ENCODE data around the gene EFCC1.

Gene EFCC1

DNA sequence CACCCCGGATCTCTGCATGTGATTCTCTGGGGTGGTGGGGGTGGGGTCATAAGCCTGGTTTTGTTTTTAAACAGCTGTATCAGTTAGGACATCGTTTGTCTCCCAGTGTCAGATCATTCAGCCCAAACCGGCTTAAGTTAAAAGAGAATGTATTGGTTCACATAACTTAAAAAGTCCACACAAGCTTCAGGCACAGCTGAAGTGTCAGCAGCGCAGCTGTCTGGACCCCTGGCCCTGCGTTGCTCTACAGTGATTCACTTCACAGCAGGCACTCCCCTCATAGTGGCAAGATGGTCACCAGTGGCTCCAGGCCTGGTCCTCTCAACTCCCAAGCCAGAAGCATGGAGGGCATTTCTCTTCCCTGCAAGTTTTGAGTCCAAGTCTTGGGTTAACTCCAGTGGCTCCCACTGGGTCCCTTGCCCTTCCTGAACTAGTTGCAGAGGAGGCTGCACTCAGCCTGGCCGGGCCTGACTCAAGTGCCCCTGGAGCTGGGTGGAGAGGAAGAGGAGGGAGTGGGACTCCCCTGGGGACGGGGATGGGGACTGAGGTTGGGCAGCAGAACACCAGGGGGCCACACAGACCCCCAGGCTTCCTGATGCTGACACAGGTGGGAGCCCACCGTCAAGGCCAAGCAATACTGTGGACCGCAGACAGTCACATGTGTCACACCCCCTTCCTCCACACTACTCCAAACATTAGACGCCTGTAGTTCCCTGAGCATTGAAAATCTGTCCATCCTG lies 30.5 kb downstream of the EFCC1 start:
- H3K4me3 ChIP-seq (ENCODE audit: low read length): no peak overlapping the region
- no peaks in the 10 kb centered on the region for H3K27me3 ChIP-seq (ENCODE audit: control insufficient read depth, insufficient read depth, low read length)
- peaks cover 9% of the 10 kb centered on the region for H3K4me1 ChIP-seq (ENCODE audit: control insufficient read depth, insufficient read depth, low read length)
- peaks cover 6% of the 10 kb centered on the region for H3K36me3 ChIP-seq (ENCODE audit: control insufficient read depth, insufficient read depth, low read length)
- H3K9me3 ChIP-seq (ENCODE audit: control insufficient read depth, low read length): no peaks in the 10 kb centered on the region
- H3K9ac ChIP-seq (ENCODE audit: low read length): no peak overlapping the region

DNA sequence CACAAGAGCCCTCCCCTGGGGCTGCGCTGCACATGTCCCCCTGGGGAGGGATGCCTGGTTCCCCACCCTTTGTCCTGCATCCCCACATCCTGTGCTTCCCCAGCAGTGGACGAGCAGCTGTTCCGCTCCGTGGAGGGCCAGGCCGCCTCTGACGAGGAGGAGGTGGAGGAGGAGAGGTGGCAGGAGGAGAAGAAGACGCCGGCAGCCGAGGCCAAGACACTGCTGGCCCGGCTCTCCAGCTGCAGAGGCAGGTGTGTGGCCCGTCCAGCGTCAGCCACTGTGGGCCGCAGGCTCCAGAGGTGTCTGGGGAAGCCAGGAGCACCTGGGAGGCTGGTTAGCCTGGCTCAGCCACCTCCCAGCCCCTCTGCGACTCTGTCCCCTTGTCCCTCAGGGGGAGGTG lies 31.6 kb downstream of the EFCC1 start:
- no peak overlapping the region for H3K9ac ChIP-seq (ENCODE audit: low read length)
- peaks cover 6% of the 10 kb centered on the region for H3K36me3 ChIP-seq (ENCODE audit: control insufficient read depth, insufficient read depth, low read length)
- no peak overlapping the region for H3K4me3 ChIP-seq (ENCODE audit: low read length)
- H3K4me1 ChIP-seq (ENCODE audit: control insufficient read depth, insufficient read depth, low read length): no peaks in the 10 kb centered on the region
- H3K27me3 ChIP-seq (ENCODE audit: control insufficient read depth, insufficient read depth, low read length): no peaks in the 10 kb centered on the region
- no peaks in the 10 kb centered on the region for H3K9me3 ChIP-seq (ENCODE audit: control insufficient read depth, low read length)

DNA sequence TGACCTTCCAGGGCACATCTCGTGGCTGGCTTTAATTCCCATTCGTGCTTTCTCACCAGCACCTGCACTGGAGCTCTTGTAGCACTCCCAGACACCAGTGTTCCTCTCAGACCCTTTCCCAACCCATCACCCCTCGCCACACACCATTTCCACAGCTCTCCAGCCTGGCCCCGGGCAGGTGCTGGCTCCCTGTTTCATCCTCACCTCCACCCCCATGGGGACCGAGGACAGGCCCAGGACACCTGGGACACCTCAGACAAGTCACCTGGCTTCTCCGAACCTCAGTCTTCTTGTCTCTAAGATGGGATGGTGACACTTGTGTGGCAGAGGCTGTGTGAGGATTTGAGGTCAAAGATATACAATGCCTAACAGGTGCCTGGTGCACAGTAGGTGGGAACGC lies 32.0 kb downstream of the EFCC1 start:
- H3K36me3 ChIP-seq (ENCODE audit: control insufficient read depth, insufficient read depth, low read length): peaks cover 6% of the 10 kb centered on the region
- H3K4me3 ChIP-seq (ENCODE audit: low read length): no peak overlapping the region
- H3K9ac ChIP-seq (ENCODE audit: low read length): no peak overlapping the region
- H3K4me1 ChIP-seq (ENCODE audit: control insufficient read depth, insufficient read depth, low read length): no peaks in the 10 kb centered on the region
- no peaks in the 10 kb centered on the region for H3K9me3 ChIP-seq (ENCODE audit: control insufficient read depth, low read length)
- no peaks in the 10 kb centered on the region for H3K27me3 ChIP-seq (ENCODE audit: control insufficient read depth, insufficient read depth, low read length)

DNA sequence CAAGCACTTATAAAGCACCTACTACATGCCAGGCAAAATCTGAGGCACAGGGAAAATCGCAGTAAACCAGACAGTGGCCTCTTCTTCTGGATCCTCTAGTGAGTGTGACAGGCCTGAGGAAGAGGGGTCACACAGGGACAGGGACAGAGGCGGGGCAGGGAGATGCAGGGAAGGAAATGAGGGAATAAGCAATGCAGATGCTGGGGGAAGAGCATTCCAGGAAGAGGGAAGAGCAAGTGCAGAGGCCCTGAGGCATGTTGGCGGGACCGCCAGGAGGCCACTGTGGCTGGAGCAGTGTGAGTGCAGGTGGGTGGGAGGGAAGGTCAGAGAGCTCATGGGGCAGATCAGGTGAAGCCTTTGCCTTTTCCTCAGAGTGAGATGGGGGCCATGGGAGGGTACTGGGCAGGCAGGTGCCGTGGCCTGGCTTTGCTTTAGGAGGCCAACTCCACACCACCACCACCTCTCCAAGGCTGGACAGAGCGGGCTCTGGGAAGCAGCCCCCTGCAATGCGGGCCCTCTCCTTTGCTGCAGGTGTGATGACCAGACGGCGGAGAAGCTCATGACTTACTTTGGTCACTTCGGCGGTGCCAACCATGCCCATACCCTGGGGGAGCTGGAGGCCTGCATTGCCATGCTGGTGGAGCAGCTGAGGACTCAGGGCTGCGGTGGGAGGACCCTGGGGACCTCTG lies 32.7 kb downstream of the EFCC1 start:
- no peaks in the 10 kb centered on the region for H3K27me3 ChIP-seq (ENCODE audit: control insufficient read depth, insufficient read depth, low read length)
- no peak overlapping the region for H3K9ac ChIP-seq (ENCODE audit: low read length)
- no peaks in the 10 kb centered on the region for H3K4me1 ChIP-seq (ENCODE audit: control insufficient read depth, insufficient read depth, low read length)
- H3K36me3 ChIP-seq (ENCODE audit: control insufficient read depth, insufficient read depth, low read length): peaks cover 6% of the 10 kb centered on the region
- H3K9me3 ChIP-seq (ENCODE audit: control insufficient read depth, low read length): no peaks in the 10 kb centered on the region
- no peak overlapping the region for H3K4me3 ChIP-seq (ENCODE audit: low read length)

DNA sequence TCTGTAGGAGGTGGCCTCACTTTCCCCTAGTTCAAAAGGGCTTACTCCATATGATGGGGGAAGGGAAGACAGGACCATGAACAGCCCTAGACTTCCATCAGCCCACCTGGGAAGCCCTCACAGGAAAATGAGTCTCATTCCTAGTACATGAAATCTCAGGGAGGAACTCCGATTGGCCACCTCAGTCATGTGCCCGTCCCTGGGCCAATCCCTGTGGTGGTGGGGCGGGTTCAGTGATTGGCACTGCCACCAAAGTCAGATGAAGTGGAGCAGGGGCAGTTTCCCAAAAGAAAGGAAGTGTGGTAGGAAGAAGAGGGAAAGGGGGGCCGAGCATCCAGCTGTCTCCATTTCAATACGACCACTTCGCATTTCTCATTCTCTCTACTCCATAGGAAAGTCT lies 33.5 kb downstream of the EFCC1 start:
- Histone ChIP-seq H3K4me3 (ENCODE audit: low read length) (no peak overlapping the region), H3K36me3 (ENCODE audit: control insufficient read depth, insufficient read depth, low read length) (peaks cover 6% of the 10 kb centered on the region), H3K9ac (ENCODE audit: low read length) (no peak overlapping the region), H3K27me3 (ENCODE audit: control insufficient read depth, insufficient read depth, low read length) (no peaks in the 10 kb centered on the region), H3K4me1 (ENCODE audit: control insufficient read depth, insufficient read depth, low read length) (peaks cover 6% of the 10 kb centered on the region), H3K9me3 (ENCODE audit: control insufficient read depth, low read length) (no peaks in the 10 kb centered on the region)

DNA sequence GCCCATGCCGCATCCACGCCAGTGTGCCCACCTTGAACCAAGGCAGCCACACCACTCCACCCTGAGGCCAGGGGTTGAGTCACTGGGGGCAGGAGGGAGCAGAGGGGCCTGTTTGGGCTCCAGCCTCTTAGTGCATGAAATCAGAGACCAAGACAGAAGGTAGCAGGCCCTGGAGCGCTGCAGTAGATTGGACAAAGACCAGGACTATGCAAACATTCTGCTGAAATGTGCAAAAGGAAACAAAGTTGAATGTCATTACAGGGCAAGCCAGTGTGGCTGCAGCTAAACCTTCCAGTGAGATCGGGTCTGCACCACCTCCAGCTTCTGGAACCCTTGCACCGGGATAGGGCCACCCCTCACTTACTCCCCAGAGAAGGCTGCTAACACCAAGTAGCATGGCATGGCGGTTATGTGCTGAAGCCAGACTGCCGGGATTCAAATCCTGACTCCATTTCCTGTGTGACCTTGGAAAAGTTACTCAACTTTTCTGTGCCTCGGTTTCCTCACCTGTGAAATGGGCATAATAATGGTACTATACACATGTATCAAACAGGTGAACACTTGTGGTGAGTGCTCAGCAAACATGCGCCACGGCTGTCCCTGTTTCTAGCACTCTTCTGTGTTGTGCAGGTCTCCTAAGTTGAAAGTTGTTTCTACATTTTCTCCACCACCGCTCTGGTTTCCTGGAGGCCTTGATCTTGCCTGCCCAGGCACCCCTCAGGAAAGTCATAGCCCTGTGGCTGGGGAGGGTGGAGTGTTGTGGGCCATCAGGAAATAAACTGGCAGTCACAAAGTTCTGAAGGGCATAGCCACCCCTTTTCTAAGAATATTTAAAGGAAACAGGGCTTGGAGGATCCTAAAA lies 34.5 kb downstream of the EFCC1 start:
- no peaks in the 10 kb centered on the region for H3K9me3 ChIP-seq (ENCODE audit: control insufficient read depth, low read length)
- no peaks in the 10 kb centered on the region for H3K27me3 ChIP-seq (ENCODE audit: control insufficient read depth, insufficient read depth, low read length)
- no peak overlapping the region for H3K4me3 ChIP-seq (ENCODE audit: low read length)
- H3K36me3 ChIP-seq (ENCODE audit: control insufficient read depth, insufficient read depth, low read length): peaks cover 6% of the 10 kb centered on the region
- H3K4me1 ChIP-seq (ENCODE audit: control insufficient read depth, insufficient read depth, low read length): peaks cover 8% of the 10 kb centered on the region
- no peak overlapping the region for H3K9ac ChIP-seq (ENCODE audit: low read length)

DNA sequence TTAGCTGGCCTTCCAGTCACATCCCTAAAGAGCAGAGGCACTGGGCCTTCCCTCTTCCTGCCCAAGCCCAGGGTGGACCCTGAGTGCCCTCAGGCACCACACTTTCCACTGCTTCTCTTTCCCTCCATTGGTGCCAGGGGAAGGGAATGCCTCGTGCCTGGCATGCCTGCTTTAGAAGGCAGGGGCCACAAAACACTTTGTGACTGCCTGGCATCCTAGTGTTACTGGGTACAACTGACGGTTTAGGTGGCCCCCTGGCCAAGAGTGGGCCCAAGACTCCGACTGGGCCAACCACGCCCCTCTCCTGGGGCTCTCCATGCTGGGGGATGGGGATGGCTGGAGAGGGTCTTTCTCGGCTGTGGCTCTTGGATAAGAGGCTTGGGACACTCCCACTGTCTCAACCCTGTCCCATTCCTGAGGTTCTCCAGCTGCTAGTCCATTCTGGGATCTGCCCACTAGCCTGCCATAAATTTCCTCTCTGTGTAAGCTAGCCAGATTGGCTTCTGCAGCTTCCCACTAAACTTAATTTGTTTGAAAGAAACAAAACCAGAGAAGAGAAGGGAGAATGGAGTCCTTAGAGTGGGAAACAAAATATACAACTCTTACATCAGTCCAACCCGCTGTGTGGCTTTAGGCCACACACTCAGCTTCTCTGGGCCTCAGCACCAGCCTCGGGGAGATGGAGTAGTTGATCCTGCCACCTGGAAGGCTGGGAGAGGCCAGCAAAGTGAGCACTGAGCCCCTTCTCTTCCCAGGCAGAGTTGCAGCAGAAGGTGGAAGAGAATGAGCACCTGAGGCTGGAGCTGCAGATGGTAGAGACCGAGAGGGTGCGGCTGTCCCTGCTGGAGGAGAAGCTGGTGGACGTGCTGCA lies 35.4 kb downstream of the EFCC1 start:
- peaks cover 6% of the 10 kb centered on the region for H3K36me3 ChIP-seq (ENCODE audit: control insufficient read depth, insufficient read depth, low read length)
- no peaks in the 10 kb centered on the region for H3K9me3 ChIP-seq (ENCODE audit: control insufficient read depth, low read length)
- H3K9ac ChIP-seq (ENCODE audit: low read length): no peak overlapping the region
- no peak overlapping the region for H3K4me3 ChIP-seq (ENCODE audit: low read length)
- no peaks in the 10 kb centered on the region for H3K27me3 ChIP-seq (ENCODE audit: control insufficient read depth, insufficient read depth, low read length)
- H3K4me1 ChIP-seq (ENCODE audit: control insufficient read depth, insufficient read depth, low read length): peaks cover 8% of the 10 kb centered on the region

DNA sequence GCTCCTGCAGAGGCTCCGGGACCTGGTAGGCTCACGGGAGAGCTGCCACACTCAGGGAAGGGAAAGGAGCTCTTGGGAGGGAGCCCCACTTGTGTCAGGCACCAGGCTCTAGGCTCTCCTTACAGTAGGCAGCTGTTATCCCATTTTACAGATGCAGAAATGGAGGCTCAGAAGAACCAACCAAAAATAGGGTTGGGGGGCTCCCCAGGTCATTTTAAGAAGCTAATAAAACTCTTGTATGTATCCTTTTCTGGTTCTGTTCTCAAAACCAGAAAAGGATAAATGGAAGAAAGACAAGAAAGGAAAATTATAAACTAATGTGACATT lies 36.0 kb downstream of the EFCC1 start:
- no peak overlapping the region for H3K4me3 ChIP-seq (ENCODE audit: low read length)
- no peaks in the 10 kb centered on the region for H3K9me3 ChIP-seq (ENCODE audit: control insufficient read depth, low read length)
- no peak overlapping the region for H3K9ac ChIP-seq (ENCODE audit: low read length)
- H3K36me3 ChIP-seq (ENCODE audit: control insufficient read depth, insufficient read depth, low read length): peaks cover 6% of the 10 kb centered on the region
- peaks cover 8% of the 10 kb centered on the region for H3K4me1 ChIP-seq (ENCODE audit: control insufficient read depth, insufficient read depth, low read length)
- no peaks in the 10 kb centered on the region for H3K27me3 ChIP-seq (ENCODE audit: control insufficient read depth, insufficient read depth, low read length)

DNA sequence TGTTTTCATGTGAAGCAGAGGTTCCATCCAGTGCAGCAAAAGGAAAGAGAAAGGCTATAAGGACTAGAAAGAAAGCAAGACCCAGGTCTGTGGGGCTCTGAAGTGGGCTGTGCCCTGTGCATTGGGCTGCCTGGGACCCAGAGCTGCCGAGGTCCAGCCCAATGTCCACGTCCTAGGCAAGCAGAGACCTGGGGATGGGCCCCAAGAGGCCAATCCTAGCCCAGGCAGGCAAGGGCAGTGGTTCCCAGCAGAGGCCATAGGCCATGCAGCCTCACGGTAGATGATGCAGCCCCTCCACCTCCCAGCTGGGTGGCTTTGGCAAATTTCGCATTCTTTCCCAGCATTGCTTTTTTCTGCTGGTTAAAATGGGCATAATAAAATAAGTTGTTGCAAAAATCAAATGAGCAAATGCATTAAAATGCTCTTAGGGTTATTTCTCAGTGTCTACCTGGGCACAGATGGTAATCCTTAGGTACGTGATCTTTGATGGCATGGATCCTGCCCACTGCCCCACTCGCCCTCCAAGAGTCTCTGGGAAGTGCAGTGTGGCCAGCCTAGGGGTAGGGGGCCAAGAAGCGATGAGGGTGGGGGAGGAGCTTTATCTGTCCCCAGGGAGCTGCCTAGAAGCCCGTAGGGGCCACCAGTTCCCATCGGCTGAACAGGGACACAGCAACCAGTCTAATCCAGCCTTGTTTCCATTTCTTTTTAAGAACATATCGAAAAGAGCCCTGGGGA lies 37.2 kb downstream of the EFCC1 start:
- peaks cover 6% of the 10 kb centered on the region for H3K36me3 ChIP-seq (ENCODE audit: control insufficient read depth, insufficient read depth, low read length)
- peaks cover 8% of the 10 kb centered on the region for H3K4me1 ChIP-seq (ENCODE audit: control insufficient read depth, insufficient read depth, low read length)
- H3K4me3 ChIP-seq (ENCODE audit: low read length): no peak overlapping the region
- no peaks in the 10 kb centered on the region for H3K9me3 ChIP-seq (ENCODE audit: control insufficient read depth, low read length)
- no peak overlapping the region for H3K9ac ChIP-seq (ENCODE audit: low read length)
- no peaks in the 10 kb centered on the region for H3K27me3 ChIP-seq (ENCODE audit: control insufficient read depth, insufficient read depth, low read length)

DNA sequence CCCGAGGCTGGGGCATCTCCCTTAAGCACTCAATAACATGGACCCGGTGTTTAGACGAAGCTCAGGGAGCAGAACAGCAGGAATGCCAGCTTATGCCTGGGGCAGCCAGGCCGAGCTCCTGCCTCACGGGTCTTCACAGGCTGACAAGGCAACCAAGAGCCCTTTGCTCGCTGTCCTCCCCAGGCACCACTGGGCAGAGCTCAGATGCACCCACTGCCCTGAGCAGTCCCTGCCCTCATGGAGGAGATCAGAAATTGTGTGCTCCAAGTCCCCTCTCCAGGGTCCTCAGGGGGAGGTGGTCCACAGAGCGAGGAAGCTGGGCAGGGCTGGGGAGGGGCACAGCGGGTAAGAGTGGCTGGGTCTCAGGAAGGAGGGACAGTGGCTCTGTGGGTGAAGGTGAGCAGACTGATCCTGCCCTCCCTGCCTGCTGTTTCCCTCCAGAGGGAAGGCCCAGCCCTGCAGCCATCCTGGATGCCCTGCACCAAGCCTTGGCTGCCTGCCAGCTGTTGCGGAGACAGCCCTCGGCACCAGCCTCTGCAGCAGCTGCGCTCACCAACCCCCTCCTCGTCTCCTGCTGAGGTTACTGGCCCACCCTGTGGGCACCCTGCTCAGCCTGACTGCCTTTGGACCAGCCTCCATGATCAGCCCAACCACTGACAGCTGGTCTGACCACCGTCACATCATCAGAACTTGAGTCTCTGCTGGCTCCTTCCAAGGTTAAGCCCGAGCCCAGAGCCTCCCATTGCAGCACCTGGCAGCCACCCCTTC lies 38.4 kb downstream of the EFCC1 start:
- Histone ChIP-seq H3K4me3 (ENCODE audit: low read length) (no peak overlapping the region), H3K36me3 (ENCODE audit: control insufficient read depth, insufficient read depth, low read length) (peaks cover 6% of the 10 kb centered on the region), H3K27me3 (ENCODE audit: control insufficient read depth, insufficient read depth, low read length) (no peaks in the 10 kb centered on the region), H3K4me1 (ENCODE audit: control insufficient read depth, insufficient read depth, low read length) (peaks cover 8% of the 10 kb centered on the region), H3K9me3 (ENCODE audit: control insufficient read depth, low read length) (no peaks in the 10 kb centered on the region), H3K9ac (ENCODE audit: low read length) (no peak overlapping the region)

DNA sequence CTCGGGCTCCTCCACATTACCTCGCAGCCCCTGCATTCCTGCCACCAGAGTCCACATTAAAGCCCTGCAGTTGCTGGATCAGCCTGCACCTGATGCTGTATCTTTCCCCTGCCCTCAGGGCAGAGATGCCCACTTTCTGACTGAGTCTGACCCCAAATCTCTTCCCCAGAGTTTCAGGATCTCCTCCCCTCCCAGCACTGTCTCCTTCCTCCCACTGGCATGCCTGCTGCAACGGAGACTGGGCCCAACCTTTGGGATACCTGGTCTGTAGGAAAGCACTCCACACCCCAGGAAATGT lies 38.9 kb downstream of the EFCC1 start:
- H3K4me1 ChIP-seq (ENCODE audit: control insufficient read depth, insufficient read depth, low read length): peaks cover 8% of the 10 kb centered on the region
- H3K9ac ChIP-seq (ENCODE audit: low read length): no peak overlapping the region
- H3K9me3 ChIP-seq (ENCODE audit: control insufficient read depth, low read length): no peaks in the 10 kb centered on the region
- no peaks in the 10 kb centered on the region for H3K27me3 ChIP-seq (ENCODE audit: control insufficient read depth, insufficient read depth, low read length)
- peaks cover 6% of the 10 kb centered on the region for H3K36me3 ChIP-seq (ENCODE audit: control insufficient read depth, insufficient read depth, low read length)
- H3K4me3 ChIP-seq (ENCODE audit: low read length): no peak overlapping the region

Data from mucosa of stomach (tissue), 1 donor.